SK-N-SH (cell line): ENCODE measurements around the gene TCF25.

ENCODE experiments used
- EZH2phosphoT487 ChIP-seq: fragments of 200-600 bp; sonication (generic); IDR thresholded peaks from 2 replicates; pipeline ENCODE4 v1.6.1; 2017; ENCODE audit warnings: low read depth, mixed run types, mild to moderate bottlenecking, antibody characterized with exemption, moderate library complexity, borderline replicate concordance
- POLR2AphosphoS5 ChIP-seq: IDR thresholded peaks from 2 replicates; pipeline ENCODE4 v1.6.1; 2012; ENCODE audit warnings: low read depth, low read length
- TF ChIP-seq, protein P1 (sequence below): IDR thresholded peaks from 2 replicates; pipeline ENCODE4 v1.4.0; 2012; ENCODE audit warnings: low read depth
- TF ChIP-seq, protein P2 (sequence below): IDR thresholded peaks from 2 replicates; pipeline ENCODE4 v1.4.0; 2012; ENCODE audit warnings: low read depth, borderline replicate concordance

DNA sequence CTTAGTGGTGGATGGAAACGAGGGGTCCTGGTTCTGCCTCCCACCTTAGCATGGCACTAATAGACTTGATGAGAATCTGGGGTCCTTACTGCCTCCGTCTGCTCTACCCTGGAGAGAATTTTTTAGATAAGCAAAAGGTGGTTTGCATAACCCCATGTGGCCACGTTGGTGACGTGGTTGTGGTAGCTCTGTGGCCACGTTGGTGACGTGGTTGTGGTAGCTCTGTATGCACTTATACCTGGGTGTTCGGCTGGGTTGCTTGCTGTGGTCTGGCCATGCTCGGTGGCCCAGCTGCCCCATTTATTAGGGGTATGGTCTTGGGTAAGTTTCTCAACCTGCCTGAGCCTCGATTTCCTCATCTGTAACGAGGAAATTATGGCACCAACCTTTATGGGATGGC lies 32.1 kb upstream of the TCF25 start:
- TF ChIP-seq, protein P1, sequence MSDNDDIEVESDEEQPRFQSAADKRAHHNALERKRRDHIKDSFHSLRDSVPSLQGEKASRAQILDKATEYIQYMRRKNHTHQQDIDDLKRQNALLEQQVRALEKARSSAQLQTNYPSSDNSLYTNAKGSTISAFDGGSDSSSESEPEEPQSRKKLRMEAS = no peak
- TF ChIP-seq, protein P2, sequence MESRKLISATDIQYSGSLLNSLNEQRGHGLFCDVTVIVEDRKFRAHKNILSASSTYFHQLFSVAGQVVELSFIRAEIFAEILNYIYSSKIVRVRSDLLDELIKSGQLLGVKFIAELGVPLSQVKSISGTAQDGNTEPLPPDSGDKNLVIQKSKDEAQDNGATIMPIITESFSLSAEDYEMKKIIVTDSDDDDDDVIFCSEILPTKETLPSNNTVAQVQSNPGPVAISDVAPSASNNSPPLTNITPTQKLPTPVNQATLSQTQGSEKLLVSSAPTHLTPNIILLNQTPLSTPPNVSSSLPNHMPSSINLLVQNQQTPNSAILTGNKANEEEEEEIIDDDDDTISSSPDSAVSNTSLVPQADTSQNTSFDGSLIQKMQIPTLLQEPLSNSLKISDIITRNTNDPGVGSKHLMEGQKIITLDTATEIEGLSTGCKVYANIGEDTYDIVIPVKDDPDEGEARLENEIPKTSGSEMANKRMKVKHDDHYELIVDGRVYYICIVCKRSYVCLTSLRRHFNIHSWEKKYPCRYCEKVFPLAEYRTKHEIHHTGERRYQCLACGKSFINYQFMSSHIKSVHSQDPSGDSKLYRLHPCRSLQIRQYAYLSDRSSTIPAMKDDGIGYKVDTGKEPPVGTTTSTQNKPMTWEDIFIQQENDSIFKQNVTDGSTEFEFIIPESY = no peak
- no peak for TF ChIP-seq POLR2AphosphoS5
- no peak for TF ChIP-seq EZH2phosphoT487
